ENCODE results near the gene LHFPL2.

Gene LHFPL2

GRCh38 chr5:78449103-78449502 is 199.5 kb downstream of the LHFPL2 start:
- no peak for DNase-seq (ENCODE audit: low spot score)

DNA sequence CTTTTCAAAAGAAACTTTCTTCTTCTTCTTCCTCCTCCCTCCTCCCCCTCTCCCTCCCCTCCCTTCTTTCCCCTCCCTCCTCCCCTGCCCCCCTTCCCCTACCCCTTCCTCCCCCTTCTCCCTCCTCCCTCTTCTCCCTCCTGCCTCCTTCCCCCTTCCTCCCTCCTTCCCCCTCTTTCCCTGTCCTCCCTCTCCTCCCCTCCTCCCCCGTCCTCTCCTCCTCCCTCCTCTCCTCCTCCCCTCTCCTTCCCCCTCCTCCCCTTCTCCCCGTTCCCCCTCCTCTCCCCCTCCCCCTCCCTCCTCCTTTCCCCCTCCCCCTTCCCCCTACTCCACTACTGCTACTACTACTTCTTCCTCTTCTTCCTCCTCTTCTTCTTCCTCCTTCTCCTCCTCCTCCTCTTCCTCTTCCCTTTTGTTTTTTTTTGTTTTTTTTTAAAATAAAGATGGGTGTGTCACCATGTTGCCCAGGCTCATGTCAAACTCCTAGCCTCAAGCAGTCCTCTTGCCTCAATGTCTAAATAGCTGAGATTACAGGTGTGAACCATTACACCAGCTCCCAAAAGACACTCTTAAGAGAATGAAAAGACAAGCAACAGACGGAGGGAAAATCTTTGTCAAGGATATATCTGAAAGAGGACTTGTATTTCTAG is 200.7 kb downstream of the LHFPL2 start:
- DNase-seq (ENCODE audit: low spot score) = no peak

All from CD4-positive, alpha-beta T cell treated with Interleukin-2 at 100 ng/mL for 4 hours (primary cell).